HepG2 (cell line): ENCODE measurements around the gene ZBTB4. TPM values are rescaled to one million over a fixed set of nuclear protein-coding genes. Genes with fewer than 3 reads are reported as not detected.
A peak's percentile ranks its signal among the peaks of the same experiment; 100 is the strongest.

Source experiments
- AGO2 ChIP-seq: fragments of 200-400 bp; formaldehyde crosslinking; optimal IDR thresholded peaks from 2 replicates; pipeline ENCODE3; 2017; ENCODE audit warnings: mild to moderate bottlenecking, low read depth, low read length, moderate library complexity
- CEBPG ChIP-seq: IDR thresholded peaks from 2 replicates; pipeline ENCODE4 v1.6.1; 2016
- HHEX ChIP-seq: IDR thresholded peaks from 2 replicates; pipeline ENCODE4 v1.6.1; 2016; ENCODE audit warnings: control low read depth
- HNF4G ChIP-seq, 2 experiments: sonication (generic) in 1 of 2; formaldehyde crosslinking in 1 of 2; IDR thresholded peaks; 2 replicates each; pipeline versions ENCODE4 v1.4.0 to v1.6.1; 2011 to 2020; ENCODE audit warnings: borderline replicate concordance in 2 of 2, low read depth in 2 of 2, mild to moderate bottlenecking in 2 of 2, low read length in 1 of 2, missing genetic modification reagents in 1 of 2, moderate library complexity in 1 of 2
- ISL2 ChIP-seq: sonication (generic); formaldehyde crosslinking; IDR thresholded peaks from 2 replicates; pipeline ENCODE4 v1.5.0; 2020; ENCODE audit warnings: missing genetic modification reagents
- NR3C1 ChIP-seq: sonication (generic); formaldehyde crosslinking; IDR thresholded peaks from 2 replicates; pipeline ENCODE4 v1.4.0; 2020; ENCODE audit warnings: missing genetic modification reagents
- POGZ ChIP-seq: sonication (generic); formaldehyde crosslinking; IDR thresholded peaks from 2 replicates; pipeline ENCODE4 v1.4.0; 2020; ENCODE audit warnings: mild to moderate bottlenecking, missing genetic modification reagents
- RBAK ChIP-seq: sonication (generic); formaldehyde crosslinking; IDR thresholded peaks from 2 replicates; pipeline ENCODE4 v1.5.1; 2020; ENCODE audit warnings: mild to moderate bottlenecking, missing genetic modification reagents
- SCMH1 ChIP-seq: sonication (generic); formaldehyde crosslinking; IDR thresholded peaks from 2 replicates; pipeline ENCODE4 v1.9.0; 2021; ENCODE audit warnings: missing genetic modification reagents, mild to moderate bottlenecking, borderline replicate concordance
- SP4 ChIP-seq: sonication (generic); formaldehyde crosslinking; IDR thresholded peaks from 2 replicates; pipeline ENCODE4 v1.8.1; 2023; ENCODE audit warnings: mild to moderate bottlenecking, missing genetic modification reagents
- TFDP1 ChIP-seq: IDR thresholded peaks from 2 replicates; pipeline ENCODE4 v1.6.1; 2016; ENCODE audit warnings: missing compliant biosample characterization, missing genetic modification reagents, borderline replicate concordance
- UBTF ChIP-seq: sonication (generic); formaldehyde crosslinking; IDR thresholded peaks from 2 replicates; pipeline ENCODE4 v1.4.0; 2020; ENCODE audit warnings: mild to moderate bottlenecking, missing genetic modification reagents
- ZNF235 ChIP-seq: sonication (generic); formaldehyde crosslinking; IDR thresholded peaks from 2 replicates; pipeline ENCODE4 v1.8.1; 2023; ENCODE audit warnings: mild to moderate bottlenecking, missing genetic modification reagents, borderline replicate concordance
- ZNF276 ChIP-seq: sonication (generic); formaldehyde crosslinking; IDR thresholded peaks from 2 replicates; pipeline ENCODE4 v1.4.0; 2020; ENCODE audit warnings: mild to moderate bottlenecking, low read depth, missing genetic modification reagents
- ZNF615 ChIP-seq: sonication (generic); formaldehyde crosslinking; IDR thresholded peaks from 2 replicates; pipeline ENCODE4 v1.5.0; 2020; ENCODE audit warnings: mild to moderate bottlenecking, missing genetic modification reagents, borderline replicate concordance
- ZNF790 ChIP-seq: sonication (generic); formaldehyde crosslinking; IDR thresholded peaks from 2 replicates; pipeline ENCODE4 v1.8.0; 2022; ENCODE audit warnings: missing genetic modification reagents, mild to moderate bottlenecking, borderline replicate concordance
- ZNF883 ChIP-seq: sonication (generic); formaldehyde crosslinking; IDR thresholded peaks from 2 replicates; pipeline ENCODE4 v1.5.1; 2020; ENCODE audit warnings: mild to moderate bottlenecking, missing genetic modification reagents; ENCODE audit errors: not compliant biosample characterization
- polyA plus RNA-seq, 8 experiments: library from polyadenylated mRNA; depleted of rRNA in 3 of 8; stranded (reverse) in 7 of 8; unstranded in 1 of 8; fragments of >200 nt; fragmentation: Illumina TruSeq in 4 of 8; extraction: Trizol in 4 of 8; gene quantifications; 2 replicates each; pipeline versions ENCODE4 v1.2.1 to v1.2.3, GENCODE V29; 2011 to 2016; ENCODE audit warnings: low read depth in 4 of 8, missing spikeins in 1 of 8, mixed read lengths in 1 of 8; ENCODE audit not compliant: insufficient read depth in 1 of 8
- total RNA-seq, 5 experiments: library from RNA; depleted of rRNA; stranded (reverse); fragments of >200 nt; fragmentation: Illumina TruSeq; extraction: Trizol; gene quantifications; 2 replicates each; pipeline ENCODE4 v1.2.3, GENCODE V29; 2016; ENCODE audit warnings: low read depth in 1 of 5
- TF ChIP-seq, protein P1 (sequence below): IDR thresholded peaks from 2 replicates; pipeline ENCODE4 v1.6.1; 2016; ENCODE audit warnings: missing genetic modification reagents, missing compliant biosample characterization
- TF ChIP-seq, protein P2 (sequence below), 2 experiments: IDR thresholded peaks; 2 replicates each; pipeline ENCODE4 v1.6.1; 2011 to 2012; ENCODE audit warnings: low read length in 2 of 2, borderline replicate concordance in 1 of 2, low read depth in 1 of 2, mild to moderate bottlenecking in 1 of 2, moderate library complexity in 1 of 2

The ZBTB4 gene
- total and polyA plus RNA-seq, 2 of the 13 experiments (the other 11 are each of a cell fraction or from before 2014, with no cell fraction given), result 4.3 to 7.4 TPM

- TF ChIP-seq AGO2 (no peak), SCMH1 (CRISPR knock-in tag) (no peak), UBTF (CRISPR knock-in tag) (peak; percentile 72), SP4 (CRISPR knock-in tag) (0 out of 2 replicates have a peak, but pooled peaks have one; percentile 18), ZNF883 (CRISPR knock-in tag) (no peak), ISL2 (CRISPR knock-in tag) (no peak), CEBPG (CRISPR knock-in tag) (no peak), TFDP1 (CRISPR knock-in tag) (no peak), POGZ (no peak), RBAK (CRISPR knock-in tag) (no peak), ZNF615 (CRISPR knock-in tag) (no peak), ZNF235 (peak; percentile 73; the same call in 1 of the 2 replicates), HHEX (CRISPR knock-in tag) (no peak), ZNF276 (CRISPR knock-in tag) (no peak), HNF4G (IDR thresholded peaks at IDR 0.05; ENCODE audit: borderline replicate concordance, low read depth, low read length) (no peak), HNF4G (CRISPR knock-in tag; IDR thresholded peaks at IDR 0.05; ENCODE audit: borderline replicate concordance, low read depth) (no peak), ZNF790 (no peak), NR3C1 (CRISPR knock-in tag) (no peak)
- TF ChIP-seq, protein P1, sequence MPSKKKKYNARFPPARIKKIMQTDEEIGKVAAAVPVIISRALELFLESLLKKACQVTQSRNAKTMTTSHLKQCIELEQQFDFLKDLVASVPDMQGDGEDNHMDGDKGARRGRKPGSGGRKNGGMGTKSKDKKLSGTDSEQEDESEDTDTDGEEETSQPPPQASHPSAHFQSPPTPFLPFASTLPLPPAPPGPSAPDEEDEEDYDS, result no peak
- TF ChIP-seq, protein P2, sequence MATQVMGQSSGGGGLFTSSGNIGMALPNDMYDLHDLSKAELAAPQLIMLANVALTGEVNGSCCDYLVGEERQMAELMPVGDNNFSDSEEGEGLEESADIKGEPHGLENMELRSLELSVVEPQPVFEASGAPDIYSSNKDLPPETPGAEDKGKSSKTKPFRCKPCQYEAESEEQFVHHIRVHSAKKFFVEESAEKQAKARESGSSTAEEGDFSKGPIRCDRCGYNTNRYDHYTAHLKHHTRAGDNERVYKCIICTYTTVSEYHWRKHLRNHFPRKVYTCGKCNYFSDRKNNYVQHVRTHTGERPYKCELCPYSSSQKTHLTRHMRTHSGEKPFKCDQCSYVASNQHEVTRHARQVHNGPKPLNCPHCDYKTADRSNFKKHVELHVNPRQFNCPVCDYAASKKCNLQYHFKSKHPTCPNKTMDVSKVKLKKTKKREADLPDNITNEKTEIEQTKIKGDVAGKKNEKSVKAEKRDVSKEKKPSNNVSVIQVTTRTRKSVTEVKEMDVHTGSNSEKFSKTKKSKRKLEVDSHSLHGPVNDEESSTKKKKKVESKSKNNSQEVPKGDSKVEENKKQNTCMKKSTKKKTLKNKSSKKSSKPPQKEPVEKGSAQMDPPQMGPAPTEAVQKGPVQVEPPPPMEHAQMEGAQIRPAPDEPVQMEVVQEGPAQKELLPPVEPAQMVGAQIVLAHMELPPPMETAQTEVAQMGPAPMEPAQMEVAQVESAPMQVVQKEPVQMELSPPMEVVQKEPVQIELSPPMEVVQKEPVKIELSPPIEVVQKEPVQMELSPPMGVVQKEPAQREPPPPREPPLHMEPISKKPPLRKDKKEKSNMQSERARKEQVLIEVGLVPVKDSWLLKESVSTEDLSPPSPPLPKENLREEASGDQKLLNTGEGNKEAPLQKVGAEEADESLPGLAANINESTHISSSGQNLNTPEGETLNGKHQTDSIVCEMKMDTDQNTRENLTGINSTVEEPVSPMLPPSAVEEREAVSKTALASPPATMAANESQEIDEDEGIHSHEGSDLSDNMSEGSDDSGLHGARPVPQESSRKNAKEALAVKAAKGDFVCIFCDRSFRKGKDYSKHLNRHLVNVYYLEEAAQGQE (IDR thresholded peaks at IDR 0.05; ENCODE audit: borderline replicate concordance in 1 of 2, low read depth in 1 of 2, low read length in 2 of 2), result no peak
Measured at GRCh38 chr17:7479213-7480088, at the start of gene ZBTB4 (continued).
